GM12801 (cell line): ENCODE data around the gene KDM4B.

Source experiments
- TF ChIP-seq, protein P1 (sequence below): IDR thresholded peaks from one replicate; pipeline ENCODE4 v1.5.1; 2011; ENCODE audit warnings: control low read depth; ENCODE audit not compliant: insufficient read length; ENCODE audit errors: extremely low read depth

The KDM4B gene

DNA sequence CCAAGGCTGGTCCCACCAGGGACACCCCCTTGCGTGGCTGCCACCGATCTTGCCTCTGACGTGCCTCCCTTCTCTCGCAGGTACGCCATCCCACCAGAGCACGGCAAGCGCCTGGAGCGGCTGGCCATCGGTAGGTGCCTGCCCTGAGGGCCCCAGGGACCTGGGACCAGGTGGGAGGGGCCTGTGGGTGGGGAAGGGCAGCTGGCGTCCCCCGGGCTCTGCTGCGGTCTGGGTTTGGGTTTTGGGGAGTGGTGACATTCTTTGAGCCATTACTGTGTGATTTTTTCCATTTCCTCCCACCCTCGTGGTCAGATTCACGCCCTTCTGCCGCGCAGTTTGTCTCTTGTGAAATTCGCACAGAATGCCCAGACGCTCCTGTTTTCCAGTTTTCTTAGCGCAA is 102.0 kb downstream of the KDM4B start:
- TF ChIP-seq, protein P1, sequence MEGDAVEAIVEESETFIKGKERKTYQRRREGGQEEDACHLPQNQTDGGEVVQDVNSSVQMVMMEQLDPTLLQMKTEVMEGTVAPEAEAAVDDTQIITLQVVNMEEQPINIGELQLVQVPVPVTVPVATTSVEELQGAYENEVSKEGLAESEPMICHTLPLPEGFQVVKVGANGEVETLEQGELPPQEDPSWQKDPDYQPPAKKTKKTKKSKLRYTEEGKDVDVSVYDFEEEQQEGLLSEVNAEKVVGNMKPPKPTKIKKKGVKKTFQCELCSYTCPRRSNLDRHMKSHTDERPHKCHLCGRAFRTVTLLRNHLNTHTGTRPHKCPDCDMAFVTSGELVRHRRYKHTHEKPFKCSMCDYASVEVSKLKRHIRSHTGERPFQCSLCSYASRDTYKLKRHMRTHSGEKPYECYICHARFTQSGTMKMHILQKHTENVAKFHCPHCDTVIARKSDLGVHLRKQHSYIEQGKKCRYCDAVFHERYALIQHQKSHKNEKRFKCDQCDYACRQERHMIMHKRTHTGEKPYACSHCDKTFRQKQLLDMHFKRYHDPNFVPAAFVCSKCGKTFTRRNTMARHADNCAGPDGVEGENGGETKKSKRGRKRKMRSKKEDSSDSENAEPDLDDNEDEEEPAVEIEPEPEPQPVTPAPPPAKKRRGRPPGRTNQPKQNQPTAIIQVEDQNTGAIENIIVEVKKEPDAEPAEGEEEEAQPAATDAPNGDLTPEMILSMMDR = no peak

DNA sequence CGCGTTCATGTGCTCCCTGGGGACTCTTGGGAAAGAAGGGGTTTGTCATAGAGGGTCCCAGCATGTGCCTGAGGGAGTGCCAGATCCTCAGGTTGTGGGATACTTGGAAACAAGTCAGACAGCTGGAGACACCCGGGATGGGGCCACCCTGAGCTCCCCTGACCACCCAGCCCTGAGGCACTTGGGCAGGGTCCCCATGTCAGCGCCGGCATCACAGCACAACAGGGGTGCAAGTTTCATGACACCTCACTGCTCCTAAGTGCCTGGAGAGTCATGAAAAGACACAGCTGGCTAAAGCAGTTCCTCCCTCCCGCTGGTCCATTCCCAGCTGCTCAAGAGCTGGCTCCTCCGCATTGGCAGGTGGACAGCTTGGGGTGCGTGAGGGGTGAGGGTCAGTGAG is 102.7 kb downstream of the KDM4B start:
- TF ChIP-seq, protein P1 = no peak

DNA sequence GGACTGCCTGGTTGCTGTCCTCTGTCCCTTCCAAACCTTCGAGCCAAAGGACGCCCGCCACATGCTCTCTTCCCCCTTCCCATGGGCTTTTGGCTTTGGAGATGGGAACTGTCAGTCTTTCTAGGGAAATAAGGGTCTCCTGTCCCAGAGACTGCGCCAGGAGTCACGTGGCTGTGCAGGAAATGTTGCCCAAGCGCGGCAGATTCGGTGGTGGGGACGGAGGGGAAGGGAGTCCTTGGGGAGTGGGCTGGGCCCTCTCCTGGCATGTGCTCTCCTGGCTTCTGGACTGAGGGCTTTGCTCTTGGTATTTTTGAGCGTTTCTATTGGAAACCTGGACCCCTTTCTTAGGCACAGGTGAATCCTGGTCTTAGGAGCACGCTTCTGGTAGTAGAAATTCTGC is 103.2 kb downstream of the KDM4B start:
- TF ChIP-seq, protein P1 = no peak

DNA sequence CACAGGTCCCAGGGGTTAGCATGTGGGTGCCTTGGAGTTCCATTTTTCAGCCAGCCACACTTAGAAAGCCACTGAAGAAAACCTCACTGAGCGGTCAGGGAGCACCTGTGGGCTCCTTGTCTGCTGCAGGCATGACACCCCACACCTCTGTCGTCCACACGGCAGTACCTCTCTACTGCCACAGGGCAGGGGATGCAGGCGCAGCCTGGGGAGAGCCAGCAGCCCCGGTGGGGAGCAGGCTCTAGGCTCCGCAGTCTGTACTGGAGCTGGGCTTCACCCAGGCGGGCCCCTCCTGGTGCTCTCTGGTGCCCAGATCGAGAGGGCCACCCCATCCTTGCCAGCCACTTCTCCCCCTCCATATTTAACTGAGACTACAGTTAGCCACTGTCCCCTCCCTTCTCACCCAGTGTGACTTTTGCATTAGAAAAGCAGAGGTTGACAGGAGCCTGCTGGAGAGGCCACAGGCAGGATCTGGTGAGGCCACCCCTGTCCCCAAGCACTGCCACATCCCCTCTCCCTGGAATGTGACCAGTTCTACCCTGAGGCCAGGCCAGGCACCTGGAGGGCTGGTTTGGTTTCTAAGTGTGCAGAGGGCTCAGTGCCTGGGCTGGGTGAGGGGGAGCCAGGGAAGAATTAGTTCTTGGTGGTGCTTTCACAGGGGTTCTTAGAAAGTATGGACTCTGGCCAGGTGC is 104.4 kb downstream of the KDM4B start:
- TF ChIP-seq, protein P1 = no peak

DNA sequence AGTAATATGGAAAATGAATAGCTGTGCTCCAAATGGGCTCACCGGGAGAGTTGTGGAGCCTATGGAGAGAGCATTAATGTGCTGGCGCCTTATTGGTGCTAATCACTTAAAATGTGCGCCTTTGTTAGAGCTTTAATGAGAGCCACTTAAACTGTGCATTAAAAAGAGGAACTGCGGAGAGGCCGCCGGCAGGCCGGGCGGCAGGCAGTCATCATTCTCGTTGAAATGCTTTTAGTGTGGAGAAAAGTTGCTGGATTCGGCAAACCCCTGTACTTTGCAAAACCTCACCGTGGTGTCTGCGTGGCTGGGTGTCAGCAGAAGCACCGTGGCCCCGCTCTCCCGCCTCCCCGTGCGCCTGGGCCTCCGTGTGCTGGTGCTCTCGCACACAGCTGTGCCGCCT is 105.5 kb downstream of the KDM4B start:
- TF ChIP-seq, protein P1 = no peak

DNA sequence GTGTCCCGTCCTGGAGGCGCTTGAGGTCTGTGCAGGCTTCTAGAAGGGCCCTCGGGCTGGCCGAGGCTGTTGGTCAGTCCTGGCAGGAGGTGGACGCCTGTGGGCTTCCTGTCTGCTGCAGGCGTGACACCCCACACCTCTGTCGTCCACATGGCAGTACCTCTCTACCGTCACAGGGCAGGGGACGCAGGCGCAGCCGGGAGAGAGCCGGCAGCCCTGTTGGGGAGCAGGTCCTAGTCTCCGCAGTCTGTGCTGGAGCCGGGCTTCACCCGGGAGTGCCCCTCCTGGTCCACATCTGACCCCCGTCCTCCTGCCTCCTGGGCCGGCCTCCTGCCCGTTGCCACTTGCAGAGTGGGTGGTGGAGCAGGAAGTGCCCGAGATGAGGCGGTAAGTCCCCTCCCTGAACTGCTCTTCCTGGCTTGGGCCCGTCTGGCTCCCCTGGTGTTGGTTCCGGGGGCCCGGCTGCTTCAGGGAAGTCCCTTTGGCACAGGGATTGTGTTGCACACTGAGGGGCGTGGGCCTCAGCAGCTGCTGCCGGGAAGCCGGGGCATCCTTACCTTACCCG is 106.0 kb downstream of the KDM4B start:
- TF ChIP-seq, protein P1 = no peak

DNA sequence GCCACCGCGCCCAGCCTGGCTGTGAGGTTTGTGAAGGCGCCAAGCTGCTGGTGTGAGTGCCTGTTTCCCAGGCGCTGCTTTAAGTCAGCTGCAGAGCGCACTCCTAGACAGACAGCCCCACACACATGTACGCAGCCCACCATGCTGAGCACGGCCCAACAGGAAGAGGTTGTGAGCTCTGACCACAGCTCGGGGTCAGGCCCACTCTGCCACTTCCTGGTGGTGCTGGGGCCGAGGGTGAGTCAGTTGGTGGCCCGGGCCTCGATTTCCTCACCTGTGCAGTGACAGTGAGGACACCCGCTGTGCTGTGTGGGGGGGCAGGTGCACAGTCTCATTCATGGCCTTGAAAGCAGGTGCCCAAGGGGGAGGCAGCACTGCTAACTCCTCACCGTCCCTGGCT is 106.7 kb downstream of the KDM4B start:
- TF ChIP-seq, protein P1 = no peak
